SH-SY5Y (cell line): ENCODE measurements around the gene UBE2H.

ENCODE experiments used
- GATA2 ChIP-seq: IDR thresholded peaks from 2 replicates; pipeline ENCODE4 v1.6.1; 2011; ENCODE audit warnings: mild to moderate bottlenecking, low read depth, low read length
- GATA3 ChIP-seq: IDR thresholded peaks from 2 replicates; pipeline ENCODE4 v1.6.1; 2011; ENCODE audit warnings: low read depth, mild to moderate bottlenecking, low read length, moderate library complexity

DNA sequence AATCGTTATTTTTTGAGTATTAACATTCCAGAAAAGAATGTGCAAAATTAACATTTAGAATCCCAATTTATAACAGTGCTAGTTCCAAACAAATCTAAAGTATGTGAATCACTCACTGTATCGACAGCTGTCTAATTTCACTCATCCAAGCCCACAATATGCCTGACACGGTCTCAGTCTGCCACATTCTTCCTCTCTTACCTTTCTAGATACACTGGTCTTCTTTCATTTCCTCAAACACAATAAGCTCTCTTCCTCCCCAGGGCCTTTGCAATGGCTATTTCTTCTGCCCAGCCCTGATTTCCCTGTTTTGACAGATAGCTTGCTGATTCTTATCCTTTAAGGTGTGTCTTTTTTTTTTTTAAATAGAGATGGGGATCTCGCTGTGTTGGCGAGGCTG lies 48.8 kb downstream of the UBE2H start:
- TF ChIP-seq GATA3 (no peak), GATA2 (no peak)
